IPS-15b (cell line): Measurements from ENCODE around the gene TMEM179B.
A peak's percentile ranks its signal among the peaks of the same experiment; 100 is the strongest.

Experiments
- H3K27me3 ChIP-seq: one replicate; pipeline ENCODE4 v1.6.1; 2013; ENCODE audit warnings: low read length; ENCODE audit not compliant: control insufficient read depth, insufficient read depth
- H3K36me3 ChIP-seq: one replicate; pipeline ENCODE4 v1.6.1; 2013; ENCODE audit warnings: low read length; ENCODE audit not compliant: control insufficient read depth, insufficient read depth
- H3K4me1 ChIP-seq: one replicate; pipeline ENCODE4 v1.6.1; 2013; ENCODE audit warnings: mild to moderate bottlenecking, low read length; ENCODE audit not compliant: control insufficient read depth, insufficient read depth
- H3K4me3 ChIP-seq: one replicate; pipeline ENCODE4 v1.5.1; 2013; ENCODE audit warnings: low read depth, low read length
- H3K9ac ChIP-seq: one replicate; pipeline ENCODE4 v1.6.1; 2013; ENCODE audit warnings: low read depth, mild to moderate bottlenecking, low read length
- H3K9me3 ChIP-seq: one replicate; pipeline ENCODE4 v1.6.1; 2013; ENCODE audit warnings: mild to moderate bottlenecking, low read length; ENCODE audit not compliant: control insufficient read depth, insufficient read depth

Gene TMEM179B

DNA sequence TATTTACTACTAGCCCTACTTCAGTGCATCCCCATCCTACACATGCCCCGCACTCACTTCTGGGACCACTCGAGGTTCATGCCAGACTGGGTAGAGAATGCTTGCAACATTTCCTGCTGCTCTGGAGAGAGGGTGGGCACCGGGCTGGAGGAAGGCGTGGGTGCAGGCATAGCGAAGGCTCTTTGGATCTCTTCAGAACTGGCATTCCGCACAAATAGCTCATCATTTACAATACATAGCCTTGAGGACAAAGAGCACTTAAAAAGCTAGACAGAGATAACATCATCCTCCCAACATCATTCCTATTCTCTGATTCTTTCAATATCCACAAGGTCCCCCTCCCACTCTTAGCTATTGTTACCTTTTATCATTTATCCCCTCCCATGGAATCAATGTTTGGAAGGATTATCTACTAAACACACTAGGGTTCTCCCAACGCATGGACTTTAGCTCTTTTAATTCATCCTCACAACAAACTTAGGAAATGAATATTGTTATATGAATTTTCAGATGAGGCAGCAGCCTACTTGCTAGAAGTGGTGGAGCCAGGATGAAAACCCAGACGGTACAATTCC is 7.1 kb downstream of the TMEM179B start:
- H3K4me3 ChIP-seq: no peak overlapping the region
- peaks cover 4% of the 10 kb centered on the region for H3K4me1 ChIP-seq
- H3K9me3 ChIP-seq: no peaks in the 10 kb centered on the region
- H3K36me3 ChIP-seq: peaks cover 54% of the 10 kb centered on the region
- H3K9ac ChIP-seq: no peak overlapping the region
- no peaks in the 10 kb centered on the region for H3K27me3 ChIP-seq

DNA sequence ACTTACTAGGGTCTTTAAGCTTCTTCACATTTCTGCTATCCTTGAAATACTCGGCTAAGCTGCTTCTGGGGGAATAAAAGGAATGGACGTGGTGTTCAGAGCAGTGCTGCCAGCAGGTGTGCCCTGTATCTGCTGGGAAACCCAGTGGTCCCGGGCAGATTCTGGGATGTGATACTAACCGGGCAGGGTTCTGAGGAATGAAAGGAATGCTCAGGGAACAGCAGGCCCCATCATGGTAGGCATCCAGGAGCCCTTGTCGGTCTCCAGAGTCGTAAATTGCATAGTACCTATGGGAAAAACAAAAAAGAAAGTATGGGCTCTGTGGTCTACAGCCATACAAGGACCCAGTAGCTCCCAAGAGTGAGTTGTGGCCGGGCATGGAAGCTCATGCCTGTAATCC is 9.1 kb downstream of the TMEM179B start:
- Histone ChIP-seq H3K27me3 (no peaks in the 10 kb centered on the region), H3K4me3 (no peak overlapping the region), H3K36me3 (peaks cover 54% of the 10 kb centered on the region), H3K4me1 (no peaks in the 10 kb centered on the region), H3K9ac (no peak overlapping the region), H3K9me3 (no peaks in the 10 kb centered on the region)

DNA sequence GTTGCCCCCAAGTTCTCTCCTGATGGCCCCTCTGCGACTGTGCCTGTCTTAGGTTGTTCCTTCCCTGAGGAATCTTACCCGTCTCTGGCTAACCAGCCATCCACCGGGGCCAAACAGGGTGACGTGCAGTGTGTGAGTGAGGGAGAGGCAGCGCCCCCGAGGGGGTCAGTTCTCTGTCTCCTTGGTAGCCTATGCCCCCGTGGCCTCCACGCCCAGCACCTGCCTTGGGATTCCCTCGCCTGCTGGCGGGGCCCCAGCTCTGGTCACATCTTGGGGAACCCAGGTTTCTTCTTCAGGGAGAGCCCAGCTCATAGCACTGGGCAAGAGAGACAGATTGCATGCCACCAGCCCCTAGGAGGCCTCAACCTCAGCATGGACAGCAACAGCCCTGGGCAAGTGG is 12.3 kb downstream of the TMEM179B start:
- Histone ChIP-seq H3K4me3 (no peak overlapping the region), H3K27me3 (no peaks in the 10 kb centered on the region), H3K9me3 (no peaks in the 10 kb centered on the region), H3K36me3 (peaks cover 59% of the 10 kb centered on the region), H3K9ac (no peak overlapping the region), H3K4me1 (no peaks in the 10 kb centered on the region)

DNA sequence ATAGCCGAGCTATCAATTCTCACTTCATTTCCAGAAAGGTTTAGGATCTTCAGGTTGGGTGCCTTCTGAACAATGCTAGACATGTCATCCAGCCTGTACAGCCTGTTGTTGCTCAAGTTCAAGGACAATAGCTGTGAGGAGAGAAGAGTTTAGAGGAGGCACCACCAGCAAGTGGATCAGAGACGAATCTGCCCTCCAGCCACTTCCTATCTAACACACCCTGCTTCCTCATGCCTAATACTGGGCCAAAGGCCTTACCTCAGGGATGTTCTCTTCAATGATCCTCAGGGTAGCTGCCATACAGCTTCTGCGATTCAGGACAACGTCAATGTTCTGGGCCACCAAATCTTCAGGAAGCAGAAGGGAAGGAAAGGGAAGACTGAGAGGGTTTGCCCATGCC is 13.9 kb downstream of the TMEM179B start:
- Histone ChIP-seq H3K36me3 (peaks cover 43% of the 10 kb centered on the region), H3K27me3 (no peaks in the 10 kb centered on the region)

DNA sequence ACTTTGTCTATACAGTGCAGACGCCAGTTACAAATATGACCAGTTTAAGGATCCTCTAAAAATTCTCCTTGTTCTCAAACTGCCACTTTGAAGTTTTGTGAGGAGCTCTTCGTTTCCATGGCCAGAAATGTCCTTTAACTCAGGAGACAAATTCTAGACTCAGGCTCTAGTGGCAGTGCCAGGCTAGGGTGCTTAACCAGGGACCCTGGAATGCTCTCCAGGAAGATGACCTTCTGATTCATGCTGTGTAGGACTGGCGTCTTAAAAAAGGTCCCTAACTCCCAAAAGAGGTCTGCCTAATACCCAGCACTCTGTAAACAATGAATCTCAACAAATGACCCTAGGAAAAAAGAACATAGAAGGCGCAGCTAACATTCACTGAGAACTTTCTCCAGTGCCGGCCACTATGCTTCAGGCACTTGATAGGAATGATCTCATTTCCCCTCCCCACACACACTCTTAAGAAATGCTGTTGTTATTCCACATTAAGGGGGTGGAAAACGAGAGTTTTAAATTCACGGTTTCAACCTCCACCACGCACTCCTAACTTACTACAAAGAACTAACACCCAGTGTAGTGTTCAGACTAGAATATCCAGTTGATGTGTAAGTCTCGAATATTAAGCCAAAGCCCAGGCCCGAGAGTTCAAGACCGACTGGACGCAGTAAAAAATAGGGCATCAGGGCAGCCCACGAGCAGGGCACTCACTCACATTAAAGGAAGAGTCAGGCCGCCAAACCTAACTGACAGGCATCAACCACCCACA is 17.3 kb downstream of the TMEM179B start:
- peak overlapping the region; percentile 82 for H3K9ac ChIP-seq
- H3K27me3 ChIP-seq: no peaks in the 10 kb centered on the region
- peaks cover 6% of the 10 kb centered on the region for H3K4me1 ChIP-seq
- peaks cover 24% of the 10 kb centered on the region for H3K36me3 ChIP-seq
- no peaks in the 10 kb centered on the region for H3K9me3 ChIP-seq
- H3K4me3 ChIP-seq: peak overlapping the region; percentile 76

More for the DNA sequence above, 13.9 kb downstream of the TMEM179B start:
- no peaks in the 10 kb centered on the region for H3K9me3 ChIP-seq
- no peak overlapping the region for H3K9ac ChIP-seq
- no peak overlapping the region for H3K4me3 ChIP-seq
- H3K4me1 ChIP-seq: peaks cover under 1% of the 10 kb centered on the region

- H3K9me3 ChIP-seq: no peaks in the 10 kb centered on the region
- H3K9ac ChIP-seq: peak within 1 kb of the TSS; percentile 82
- peaks cover 16% of the 10 kb centered on the region for H3K36me3 ChIP-seq
- peak within 1 kb of the TSS; percentile 76 for H3K4me3 ChIP-seq
- no peaks in the 10 kb centered on the region for H3K27me3 ChIP-seq
- H3K4me1 ChIP-seq: peaks cover 6% of the 10 kb centered on the region
Measured at GRCh38 chr11:62805076-62805892, 18.1 kb downstream of the TMEM179B start, which contains the start of gene NXF1. Gene NXF1 (minus strand): TSS chr11:62805440. CDS start chr11:62805356, 84 bp downstream.

DNA sequence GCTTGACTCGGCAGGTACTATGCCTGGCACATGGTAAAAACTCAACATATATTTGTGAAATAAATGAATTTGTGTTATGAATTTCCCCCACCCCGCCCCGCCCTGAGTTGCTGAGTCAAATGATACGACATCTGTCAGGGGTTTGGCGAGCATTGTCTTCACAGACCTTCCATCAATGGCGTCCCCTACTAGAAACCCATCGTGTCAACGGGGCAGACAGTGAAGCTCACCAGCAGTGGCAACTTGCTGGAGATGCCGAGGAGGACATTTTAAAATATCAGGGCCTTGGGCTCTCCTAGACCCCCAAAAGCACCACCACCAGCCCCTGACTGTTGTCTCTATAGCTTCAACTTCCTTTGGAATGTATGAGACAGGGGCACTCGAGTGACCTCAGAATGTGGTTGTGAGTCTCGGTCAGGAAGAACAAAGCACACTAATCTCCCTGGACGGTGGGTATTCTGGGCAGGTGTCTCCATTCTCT is 18.8 kb downstream of the TMEM179B start:
- Histone ChIP-seq H3K36me3 (peaks cover 12% of the 10 kb centered on the region), H3K4me3 (peak overlapping the region; percentile 76), H3K4me1 (peaks cover 6% of the 10 kb centered on the region), H3K9ac (peak overlapping the region; percentile 82), H3K9me3 (no peaks in the 10 kb centered on the region), H3K27me3 (no peaks in the 10 kb centered on the region)

DNA sequence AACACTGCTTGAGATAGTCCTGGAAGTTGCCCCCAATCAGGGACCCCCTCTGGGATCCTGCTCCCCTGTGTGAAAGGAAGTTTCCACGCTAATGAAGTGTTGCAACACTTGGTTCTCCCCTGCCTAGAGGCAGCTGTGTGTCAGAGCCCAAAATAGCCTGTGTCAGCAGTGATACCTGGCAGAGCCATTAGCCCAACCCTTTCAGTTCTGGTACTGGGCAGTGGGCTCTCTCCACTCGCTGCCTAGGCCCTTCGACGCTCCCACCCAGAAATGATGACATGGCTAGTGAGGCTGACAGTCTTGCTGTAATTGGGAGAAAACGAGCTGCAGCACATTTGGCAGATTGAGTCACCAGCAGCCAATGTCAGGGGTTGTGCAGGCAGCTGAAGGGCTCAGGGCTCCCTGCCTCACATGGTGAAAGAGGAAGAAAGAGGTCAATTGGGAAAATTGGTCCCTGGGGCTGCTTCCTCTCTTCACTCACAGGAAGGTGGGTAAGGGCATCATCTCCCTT is 19.5 kb downstream of the TMEM179B start:
- Histone ChIP-seq H3K4me3 (no peak overlapping the region), H3K36me3 (peaks cover 8% of the 10 kb centered on the region), H3K9ac (no peak overlapping the region), H3K4me1 (peaks cover 6% of the 10 kb centered on the region), H3K27me3 (no peaks in the 10 kb centered on the region), H3K9me3 (no peaks in the 10 kb centered on the region)

DNA sequence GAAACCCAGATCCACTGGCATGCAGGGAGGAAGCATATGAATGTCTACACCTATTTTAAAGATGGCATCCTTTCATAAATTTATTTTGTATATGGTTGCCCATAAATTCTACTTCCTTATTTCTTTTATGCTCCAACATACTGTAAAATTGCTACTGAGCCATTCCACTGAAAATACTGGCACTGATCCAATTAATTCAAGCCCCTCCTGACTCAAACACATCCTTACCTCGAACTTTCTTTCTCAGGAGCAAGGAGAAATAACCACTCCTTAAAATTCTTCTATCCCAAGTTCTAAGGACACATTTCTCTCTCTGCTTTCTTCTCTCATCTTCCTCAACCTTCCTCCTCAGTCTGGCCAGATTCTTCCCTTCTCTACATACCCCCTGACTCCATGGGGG is 23.5 kb downstream of the TMEM179B start:
- H3K4me1 ChIP-seq: peaks cover 6% of the 10 kb centered on the region
- no peaks in the 10 kb centered on the region for H3K27me3 ChIP-seq
- no peaks in the 10 kb centered on the region for H3K9me3 ChIP-seq
- H3K9ac ChIP-seq: no peak overlapping the region
- peaks cover 2% of the 10 kb centered on the region for H3K36me3 ChIP-seq
- no peak overlapping the region for H3K4me3 ChIP-seq

GRCh38 chr11:62811659-62812058 is 24.5 kb downstream of the TMEM179B start:
- peaks cover 2% of the 10 kb centered on the region for H3K36me3 ChIP-seq
- H3K4me1 ChIP-seq: no peaks in the 10 kb centered on the region
- H3K27me3 ChIP-seq: no peaks in the 10 kb centered on the region

DNA sequence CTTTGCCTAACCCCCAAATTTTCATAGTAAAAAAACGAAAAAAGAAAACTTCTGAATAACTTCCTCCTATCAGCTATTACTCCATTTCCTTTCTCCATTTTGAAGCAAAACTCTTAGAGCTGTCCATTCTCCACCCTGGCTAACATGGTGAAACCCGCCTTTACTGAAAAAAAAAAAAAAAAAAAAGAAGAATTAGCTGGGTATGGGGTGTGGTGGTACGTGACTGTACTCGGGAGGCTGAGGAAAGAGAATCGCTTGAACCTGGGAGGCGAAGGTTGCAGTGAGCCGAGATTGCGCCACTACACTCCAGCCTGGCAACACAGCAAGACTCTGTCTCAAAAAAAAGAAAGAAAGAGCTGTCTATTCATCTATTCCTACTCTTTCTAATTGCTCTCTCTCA is 29.4 kb downstream of the TMEM179B start:
- H3K9me3 ChIP-seq: no peaks in the 10 kb centered on the region
- H3K4me1 ChIP-seq: no peaks in the 10 kb centered on the region
- H3K4me3 ChIP-seq: no peak overlapping the region
- H3K36me3 ChIP-seq: peaks cover 10% of the 10 kb centered on the region
- H3K27me3 ChIP-seq: no peaks in the 10 kb centered on the region
- H3K9ac ChIP-seq: no peak overlapping the region

More at GRCh38 chr11:62811659-62812058, 24.5 kb downstream of the TMEM179B start:
- Histone ChIP-seq H3K9ac (no peak overlapping the region), H3K4me3 (no peak overlapping the region), H3K9me3 (no peaks in the 10 kb centered on the region)
